HepG2 (cell line): ENCODE measurements around the gene CD300C. TPM values are rescaled to one million over a fixed set of nuclear protein-coding genes. Genes with fewer than 3 reads are reported as not detected.
A peak's percentile ranks its signal among the peaks of the same experiment; 100 is the strongest.

Experiments used
- DRAP1 ChIP-seq: IDR thresholded peaks from 2 replicates; pipeline ENCODE4 v1.6.1; 2016; ENCODE audit warnings: missing genetic modification reagents, missing compliant biosample characterization
- ERF ChIP-seq: IDR thresholded peaks from 2 replicates; pipeline ENCODE4 v1.6.1; 2018; ENCODE audit warnings: missing biosample characterization, missing genetic modification reagents
- KMT2B ChIP-seq: IDR thresholded peaks from 2 replicates; pipeline ENCODE4 v1.6.1; 2016; ENCODE audit warnings: missing genetic modification reagents, missing compliant biosample characterization
- MAX ChIP-seq: IDR thresholded peaks from 2 replicates; pipeline ENCODE4 v1.6.1; 2012; ENCODE audit warnings: inconsistent platforms
- PBX3 ChIP-seq: sonication (generic); formaldehyde crosslinking; IDR thresholded peaks from 2 replicates; pipeline ENCODE4 v1.8.1; 2023; ENCODE audit warnings: missing genetic modification reagents, inconsistent platforms, borderline replicate concordance
- RNF219 ChIP-seq: sonication (generic); formaldehyde crosslinking; IDR thresholded peaks from 2 replicates; pipeline ENCODE4 v1.5.0; 2020; ENCODE audit warnings: mild to moderate bottlenecking, missing genetic modification reagents
- SKIL ChIP-seq: sonication (generic); formaldehyde crosslinking; IDR thresholded peaks from 2 replicates; pipeline ENCODE4 v1.8.0; 2022; ENCODE audit warnings: missing genetic modification reagents, mild to moderate bottlenecking, moderate library complexity, borderline replicate concordance
- TAF15 ChIP-seq: fragments of 200-400 bp; formaldehyde crosslinking; IDR thresholded peaks from one replicate; pipeline ENCODE4 v1.6.1; 2018; ENCODE audit warnings: mild to moderate bottlenecking, low read depth, low read length; ENCODE audit not compliant: poor library complexity, severe bottlenecking
- TEAD2 ChIP-seq: sonication (generic); formaldehyde crosslinking; IDR thresholded peaks from 2 replicates; pipeline ENCODE4 v1.9.0; 2021; ENCODE audit warnings: missing genetic modification reagents
- TERF1 ChIP-seq: sonication (generic); formaldehyde crosslinking; IDR thresholded peaks from 2 replicates; pipeline ENCODE4 v1.8.0; 2022; ENCODE audit warnings: mild to moderate bottlenecking, missing genetic modification reagents, moderate library complexity
- ZBTB21 ChIP-seq: sonication (generic); formaldehyde crosslinking; IDR thresholded peaks from 2 replicates; pipeline ENCODE4 v1.4.0; 2020; ENCODE audit warnings: missing genetic modification reagents
- ZFP41 ChIP-seq: sonication (generic); formaldehyde crosslinking; IDR thresholded peaks from 2 replicates; pipeline ENCODE4 v1.4.0; 2020; ENCODE audit warnings: mild to moderate bottlenecking, missing genetic modification reagents, borderline replicate concordance
- ZNF574 ChIP-seq: sonication (generic); formaldehyde crosslinking; IDR thresholded peaks from 2 replicates; pipeline ENCODE4 v1.4.0; 2020; ENCODE audit warnings: missing genetic modification reagents
- ZNF660 ChIP-seq: sonication (generic); formaldehyde crosslinking; IDR thresholded peaks from 2 replicates; pipeline ENCODE4 v1.5.1; 2020; ENCODE audit warnings: mild to moderate bottlenecking, low read depth, missing genetic modification reagents, borderline replicate concordance
- ZSCAN29 ChIP-seq: sonication (generic); formaldehyde crosslinking; conservative IDR thresholded peaks from 2 replicates; pipeline ENCODE4 v1.4.0; 2020; ENCODE audit warnings: mild to moderate bottlenecking, missing genetic modification reagents
- ZZZ3 ChIP-seq: sonication (generic); formaldehyde crosslinking; IDR thresholded peaks from 2 replicates; pipeline ENCODE4 v1.4.0; 2020; ENCODE audit warnings: missing genetic modification reagents, mild to moderate bottlenecking, borderline replicate concordance
- polyA plus RNA-seq, 8 experiments: library from polyadenylated mRNA; depleted of rRNA in 3 of 8; stranded (reverse) in 7 of 8; unstranded in 1 of 8; fragments of >200 nt; fragmentation: Illumina TruSeq in 4 of 8; extraction: Trizol in 4 of 8; gene quantifications; 2 replicates each; pipeline versions ENCODE4 v1.2.1 to v1.2.3, GENCODE V29; 2011 to 2016; ENCODE audit warnings: low read depth in 4 of 8, missing spikeins in 1 of 8, mixed read lengths in 1 of 8; ENCODE audit not compliant: insufficient read depth in 1 of 8
- total RNA-seq, 5 experiments: library from RNA; depleted of rRNA; stranded (reverse); fragments of >200 nt; fragmentation: Illumina TruSeq; extraction: Trizol; gene quantifications; 2 replicates each; pipeline ENCODE4 v1.2.3, GENCODE V29; 2016; ENCODE audit warnings: low read depth in 1 of 5

The CD300C gene
- total and polyA plus RNA-seq, 2 of the 13 experiments (the other 11 are each of a cell fraction or from before 2014, with no cell fraction given) = not detected

- no peak for TF ChIP-seq ZNF574 (CRISPR knock-in tag)
- TF ChIP-seq ZBTB21 (CRISPR knock-in tag) = peak; percentile 45; the same call in 1 of the 2 replicates
- no peak for TF ChIP-seq TAF15
- no peak for TF ChIP-seq ZFP41 (CRISPR knock-in tag)
- no peak for TF ChIP-seq KMT2B (CRISPR knock-in tag)
- TF ChIP-seq ZSCAN29 (CRISPR knock-in tag) = no peak
- TF ChIP-seq PBX3 = no peak
- no peak for TF ChIP-seq MAX
- TF ChIP-seq SKIL (CRISPR knock-in tag) = no peak
- TF ChIP-seq TEAD2 (CRISPR knock-in tag) = no peak
- TF ChIP-seq DRAP1 (CRISPR knock-in tag) = no peak
- TF ChIP-seq TERF1 = no peak
- no peak for TF ChIP-seq ZNF660 (CRISPR knock-in tag)
- TF ChIP-seq ERF (CRISPR knock-in tag) = no peak
- TF ChIP-seq RNF219 (CRISPR knock-in tag) = no peak
- no peak for TF ChIP-seq ZZZ3 (CRISPR knock-in tag)
Measured at GRCh38 chr17:74513987-74514631, 31.8 kb downstream of the CD300C start (continued).
